ENCODE results near the gene TMCO2. TPM values are rescaled to one million over a fixed set of nuclear protein-coding genes. Genes with fewer than 3 reads are reported as not detected.

The TMCO2 gene
- polyA plus RNA-seq, 3 donors: not detected

DNA sequence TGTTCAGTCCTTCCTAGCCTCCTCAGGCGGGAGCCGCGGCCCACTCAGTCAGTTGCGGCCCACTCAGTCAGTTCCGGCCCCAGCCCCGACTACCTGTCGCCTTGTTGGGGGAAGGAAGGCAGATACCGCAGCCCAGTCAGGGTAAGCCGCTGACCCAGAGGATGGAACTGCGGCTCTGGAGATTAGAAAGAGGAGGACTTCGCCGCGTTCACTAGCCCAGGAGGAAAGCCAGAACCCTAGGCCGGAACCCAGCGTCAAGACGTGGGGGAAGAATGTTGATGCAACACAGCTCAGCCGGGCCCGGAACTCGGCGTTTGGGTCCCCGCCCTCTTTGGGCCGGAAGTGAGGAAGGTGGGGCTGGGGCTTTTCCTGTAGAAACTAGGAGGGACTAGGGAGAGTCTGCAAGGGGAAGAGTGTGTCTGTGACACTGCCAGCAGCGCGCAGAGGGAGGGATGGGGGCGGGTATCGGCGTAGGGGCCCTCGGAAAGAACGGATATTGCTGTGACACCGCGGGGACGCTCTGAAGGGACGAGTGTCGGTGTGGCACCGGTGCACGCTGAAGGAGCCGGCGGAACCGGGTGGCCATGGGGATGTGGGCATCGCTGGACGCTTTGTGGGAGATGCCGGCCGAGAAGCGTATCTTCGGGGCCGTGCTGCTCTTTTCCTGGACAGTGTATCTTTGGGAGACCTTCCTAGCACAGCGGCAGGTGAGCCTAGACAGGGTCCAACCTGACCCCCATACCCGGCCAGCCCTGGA, 10.1 kb downstream of the TMCO2 start, which contains the start of gene ZMPSTE24:
ZMPSTE24 (plus strand) TSS at position 549 of the 757 bp plus-strand sequence; CDS start at position 585, 36 bp downstream.
- peaks cover 26 to 29% of the 10 kb centered on the region in 2 donors for H3K36me3 Mint-ChIP-seq
- Histone ChIP-seq H3K27me3 (ENCODE audit: control insufficient read depth in 2 of 2, insufficient read depth in 2 of 2, low read length in 2 of 2) (no peaks in the 10 kb centered on the region), H3K27ac (ENCODE audit: low read depth in 1 of 2, low read length in 2 of 2) (peak within 1 kb of the TSS; percentile 98 to 99), H3K79me2 (ENCODE audit: insufficient read depth, low read length) (peaks cover 55% of the 10 kb centered on the region), H4K20me1 (ENCODE audit: insufficient read depth, low read length) (peaks cover 4% of the 10 kb centered on the region), H3K36me3 (replicated peaks in 1 of 2; ENCODE audit: control insufficient read depth in 1 of 2, insufficient read depth in 2 of 2, low read length in 2 of 2) (peaks cover 27 to 35% of the 10 kb centered on the region in 2 donors), H3K9me3 (replicated peaks in 1 of 2; ENCODE audit: control insufficient read depth in 1 of 2, insufficient read depth in 1 of 2, low read length in 2 of 2) (no peaks in the 10 kb centered on the region), H3K4me3 (replicated peaks in 1 of 3; ENCODE audit: low read depth in 2 of 3, low read length in 3 of 3) (peak within 1 kb of the TSS; percentile 88 to 99 (median 95)), H3K4me2 (replicated peaks; ENCODE audit: extremely low read depth, low read length, poor library complexity, severe bottlenecking) (peak within 1 kb of the TSS; percentile 90), H2AFZ (ENCODE audit: insufficient read depth, low read depth, low read length, poor library complexity, severe bottlenecking) (peak within 1 kb of the TSS; percentile 95), H3K4me1 (ENCODE audit: control insufficient read depth in 1 of 2, insufficient read depth in 2 of 2, low read length in 2 of 2) (peaks cover 11 to 19% of the 10 kb centered on the region in 2 donors), H3K9ac (ENCODE audit: insufficient read depth, low read length, poor library complexity, severe bottlenecking) (peak within 1 kb of the TSS; percentile 98)
- peaks cover 0 to 2% (median 0%) of the 10 kb centered on the region in 3 donors for H3K27me3 Mint-ChIP-seq (ENCODE audit: low read depth in 3 of 3)
- DNase-seq: peak; percentile 95 to 98 (median 98)
- peak within 1 kb of the TSS; percentile 99 to 100 (median 100) for H3K27ac Mint-ChIP-seq
- H3K4me3 Mint-ChIP-seq: peak within 1 kb of the TSS; percentile 94 to 98
- no peaks in the 10 kb centered on the region for H3K9me3 Mint-ChIP-seq
- TF ChIP-seq, protein P1, sequence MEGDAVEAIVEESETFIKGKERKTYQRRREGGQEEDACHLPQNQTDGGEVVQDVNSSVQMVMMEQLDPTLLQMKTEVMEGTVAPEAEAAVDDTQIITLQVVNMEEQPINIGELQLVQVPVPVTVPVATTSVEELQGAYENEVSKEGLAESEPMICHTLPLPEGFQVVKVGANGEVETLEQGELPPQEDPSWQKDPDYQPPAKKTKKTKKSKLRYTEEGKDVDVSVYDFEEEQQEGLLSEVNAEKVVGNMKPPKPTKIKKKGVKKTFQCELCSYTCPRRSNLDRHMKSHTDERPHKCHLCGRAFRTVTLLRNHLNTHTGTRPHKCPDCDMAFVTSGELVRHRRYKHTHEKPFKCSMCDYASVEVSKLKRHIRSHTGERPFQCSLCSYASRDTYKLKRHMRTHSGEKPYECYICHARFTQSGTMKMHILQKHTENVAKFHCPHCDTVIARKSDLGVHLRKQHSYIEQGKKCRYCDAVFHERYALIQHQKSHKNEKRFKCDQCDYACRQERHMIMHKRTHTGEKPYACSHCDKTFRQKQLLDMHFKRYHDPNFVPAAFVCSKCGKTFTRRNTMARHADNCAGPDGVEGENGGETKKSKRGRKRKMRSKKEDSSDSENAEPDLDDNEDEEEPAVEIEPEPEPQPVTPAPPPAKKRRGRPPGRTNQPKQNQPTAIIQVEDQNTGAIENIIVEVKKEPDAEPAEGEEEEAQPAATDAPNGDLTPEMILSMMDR (IDR thresholded peaks at IDR 0.05): no peak
- under 1% methylated on average over 48 of the region's 48 CpGs for WGBS (ENCODE audit: insufficient coverage)
- H3K4me1 Mint-ChIP-seq: peaks cover 15% of the 10 kb centered on the region
- intact Hi-C loops (cut with micrococcal nuclease): loop anchor here (2.0 to 10.0 kb wide), 5 partner anchors 15 to 147 kb away; partner anchors contain the start of genes RLF (in 2 of the 2), COL9A2 (in 1 of the 2) and SMAP2 (in 1 of the 2)

DNA sequence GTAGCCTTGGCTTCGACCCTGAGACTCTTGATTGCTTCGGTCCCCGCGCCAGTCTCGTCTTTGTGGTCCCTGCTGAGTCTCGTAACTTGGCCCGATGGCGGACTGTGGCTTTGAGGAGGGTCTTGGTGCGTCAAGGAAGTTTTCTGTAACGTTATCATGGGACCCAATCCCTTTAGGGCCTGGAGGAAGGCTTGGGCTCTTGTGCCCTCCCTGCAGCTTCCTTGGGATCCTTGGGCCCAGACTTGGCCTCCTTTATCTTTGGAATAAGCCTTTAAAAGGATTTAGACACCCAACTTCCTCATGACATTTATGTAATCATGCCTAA, 10.7 kb downstream of the TMCO2 start:
- H3K36me3 Mint-ChIP-seq: peaks cover 32 to 35% of the 10 kb centered on the region in 2 donors
- 0% methylated on average over 8 of the region's 10 CpGs for WGBS (ENCODE audit: insufficient coverage)
- peak overlapping the region; percentile 93 to 100 (median 99) for H3K27ac Mint-ChIP-seq
- TF ChIP-seq, protein P1 (IDR thresholded peaks at IDR 0.05): no peak
- Histone ChIP-seq H3K27me3 (ENCODE audit: control insufficient read depth in 2 of 2, insufficient read depth in 2 of 2, low read length in 2 of 2) (no peaks in the 10 kb centered on the region), H3K4me2 (replicated peaks; ENCODE audit: extremely low read depth, low read length, poor library complexity, severe bottlenecking) (peak overlapping the region; percentile 90), H3K9me3 (replicated peaks in 1 of 2; ENCODE audit: control insufficient read depth in 1 of 2, insufficient read depth in 1 of 2, low read length in 2 of 2) (no peaks in the 10 kb centered on the region), H3K36me3 (replicated peaks in 1 of 2; ENCODE audit: control insufficient read depth in 1 of 2, insufficient read depth in 2 of 2, low read length in 2 of 2) (peaks cover 33 to 40% of the 10 kb centered on the region in 2 donors), H3K4me3 (replicated peaks in 1 of 3; ENCODE audit: low read depth in 2 of 3, low read length in 3 of 3) (peak overlapping the region; percentile 45 to 99 (median 88)), H3K4me1 (ENCODE audit: control insufficient read depth in 1 of 2, insufficient read depth in 2 of 2, low read length in 2 of 2) (peaks cover 11 to 19% of the 10 kb centered on the region in 2 donors), H4K20me1 (ENCODE audit: insufficient read depth, low read length) (peaks cover 4% of the 10 kb centered on the region), H3K79me2 (ENCODE audit: insufficient read depth, low read length) (peaks cover 61% of the 10 kb centered on the region), H3K9ac (ENCODE audit: insufficient read depth, low read length, poor library complexity, severe bottlenecking) (peak overlapping the region; percentile 98), H3K27ac (ENCODE audit: low read depth in 1 of 2, low read length in 2 of 2) (peak overlapping the region; percentile 98 to 99), H2AFZ (ENCODE audit: insufficient read depth, low read depth, low read length, poor library complexity, severe bottlenecking) (peak overlapping the region; percentile 94)
- peaks cover 0 to 2% (median 0%) of the 10 kb centered on the region in 3 donors for H3K27me3 Mint-ChIP-seq (ENCODE audit: low read depth in 3 of 3)
- H3K9me3 Mint-ChIP-seq: no peaks in the 10 kb centered on the region
- peaks cover 15% of the 10 kb centered on the region for H3K4me1 Mint-ChIP-seq
- intact Hi-C loops (cut with micrococcal nuclease): loop anchor here (5.0 to 10.0 kb wide), 4 partner anchors 56 to 146 kb away; partner anchors contain the start of genes RLF (in 2 of the 2), COL9A2 (in 1 of the 2) and SMAP2 (in 1 of the 2)
- no peak for DNase-seq
- H3K4me3 Mint-ChIP-seq: peak overlapping the region; percentile 94 to 98

Data from CD14-positive monocyte (primary cell).